H1 (cell line): ENCODE results near the gene ZNF385D. TPM values are rescaled to one million over a fixed set of nuclear protein-coding genes. Genes with fewer than 3 reads are reported as not detected.

Source experiments
- CTCF ChIA-PET: fragments of 300-600 bp; sonication (Branson Sonifier 250); formaldehyde crosslinking; loops from one replicate; lab custom pipeline; 2021; ENCODE audit not compliant: partially characterized antibody; lab: Charles Lee
- POLR2A ChIA-PET: fragments of 300-600 bp; sonication (Branson Sonifier 250); formaldehyde crosslinking; loops from one replicate; lab custom pipeline; 2021; ENCODE audit warnings: inconsistent platforms; ENCODE audit not compliant: partially characterized antibody; lab: Charles Lee
- DNase-seq, 2 experiments: peaks; one replicate each; pipeline versions ENCODE4 v3.0.0 to v3.0.0-alpha.2; 2010 to 2022; ENCODE audit warnings: low spot score in 2 of 2, low read depth in 1 of 2, mixed read lengths in 1 of 2
- FAIRE-seq: peaks from 2 replicates; lab custom pipeline; 2011; peaks lifted over from hg19 to GRCh38; lab: Jason Lieb, UNC
- H2AFZ ChIP-seq: 2 replicates; pipeline ENCODE4 v1.8.1; 2012; ENCODE audit warnings: low read length, inconsistent platforms
- H2AK5ac ChIP-seq: 2 replicates; pipeline ENCODE4 v1.6.1; 2013; ENCODE audit warnings: low read depth, low read length
- H2BK120ac ChIP-seq: replicated peaks from 2 replicates; pipeline ENCODE3; 2013; ENCODE audit warnings: low read depth, low read length, inconsistent platforms
- H2BK12ac ChIP-seq: 2 replicates; pipeline ENCODE4 v1.6.1; 2013; ENCODE audit warnings: low read depth, low read length
- H2BK15ac ChIP-seq: 2 replicates; pipeline ENCODE4 v1.6.1; 2013; ENCODE audit warnings: low read length
- H2BK20ac ChIP-seq: 2 replicates; pipeline ENCODE4 v1.6.1; 2013; ENCODE audit warnings: low read length
- H2BK5ac ChIP-seq: 2 replicates; pipeline ENCODE4 v1.6.1; 2013; ENCODE audit warnings: low read depth, low read length
- H3K14ac ChIP-seq: 2 replicates; pipeline ENCODE4 v1.6.1; 2013; ENCODE audit warnings: inconsistent platforms; ENCODE audit not compliant: insufficient read length
- H3K18ac ChIP-seq: 2 replicates; pipeline ENCODE4 v1.6.1; 2013; ENCODE audit warnings: low read length; ENCODE audit errors: extremely low read depth
- H3K23ac ChIP-seq: 2 replicates; pipeline ENCODE4 v1.6.1; 2013; ENCODE audit warnings: inconsistent platforms; ENCODE audit not compliant: insufficient read length
- H3K23me2 ChIP-seq: 2 replicates; pipeline ENCODE4 v1.6.1; 2013; ENCODE audit warnings: low read depth, low read length
- H3K27ac ChIP-seq: 2 replicates; pipeline ENCODE4 v1.6.1; 2011; ENCODE audit warnings: low read depth, low read length, inconsistent platforms
- H3K27me3 ChIP-seq, 4 experiments: replicated peaks in 1 of 4; 1 replicate in 1 of 4; 2 replicates in 3 of 4; pipeline versions ENCODE4 v1.6.1 to v1.8.1; 2011 to 2013; ENCODE audit warnings: low read length in 3 of 4, mild to moderate bottlenecking in 3 of 4, inconsistent platforms in 2 of 4, mixed read lengths in 2 of 4, moderate library complexity in 1 of 4; ENCODE audit not compliant: control insufficient read depth in 3 of 4, insufficient read depth in 3 of 4; ENCODE audit errors: extremely low read depth in 1 of 4
- H3K36me3 ChIP-seq, 4 experiments: 2 replicates each; pipeline versions ENCODE4 v1.6.1 to v1.8.1; 2011 to 2013; ENCODE audit warnings: mild to moderate bottlenecking in 4 of 4, low read length in 3 of 4, moderate library complexity in 2 of 4, control low read depth in 1 of 4, inconsistent platforms in 1 of 4; ENCODE audit not compliant: insufficient read depth in 4 of 4, control insufficient read depth in 2 of 4
- H3K4ac ChIP-seq: replicated peaks from 2 replicates; pipeline ENCODE3; 2013; ENCODE audit warnings: low read length, low read depth, mixed read lengths, inconsistent platforms; ENCODE audit not compliant: insufficient read length
- H3K4me1 ChIP-seq, 4 experiments: replicated peaks in 1 of 4; 1 replicate in 1 of 4; 2 replicates in 3 of 4; pipeline versions ENCODE4 v1.6.1 to v1.8.1; 2011 to 2013; ENCODE audit warnings: low read length in 3 of 4, inconsistent platforms in 2 of 4, mixed read lengths in 1 of 4; ENCODE audit not compliant: insufficient read depth in 4 of 4, control insufficient read depth in 3 of 4
- H3K4me2 ChIP-seq, 2 experiments: 2 replicates each; pipeline versions ENCODE4 v1.6.1 to v1.8.1; 2011 to 2013; ENCODE audit warnings: low read depth in 2 of 2, low read length in 2 of 2, control low read depth in 1 of 2, inconsistent platforms in 1 of 2, mild to moderate bottlenecking in 1 of 2; ENCODE audit not compliant: insufficient read depth in 1 of 2
- H3K4me3 ChIP-seq, 4 experiments: fragments of 200-600, 300-600 bp in 1 of 4; sonication (generic), shearing (Covaris generic), sonication (Bioruptor Twin) in 1 of 4; 2 replicates each; pipeline versions ENCODE4 v1.5.1 to v1.8.1; 2011 to 2016; ENCODE audit warnings: low read length in 4 of 4, low read depth in 3 of 4, control low read depth in 2 of 4, inconsistent platforms in 2 of 4, mild to moderate bottlenecking in 2 of 4, mixed read lengths in 1 of 4, moderate library complexity in 1 of 4; ENCODE audit not compliant: insufficient read depth in 2 of 4; ENCODE audit errors: extremely low read depth in 1 of 4
- H3K56ac ChIP-seq: replicated peaks from 2 replicates; pipeline ENCODE3; 2013; ENCODE audit warnings: low read depth, mild to moderate bottlenecking, mixed read lengths, low read length, inconsistent platforms; ENCODE audit not compliant: insufficient read length
- H3K79me1 ChIP-seq: 2 replicates; pipeline ENCODE4 v1.6.1; 2013; ENCODE audit warnings: low read depth, low read length, control low read depth
- H3K79me2 ChIP-seq, 2 experiments: 2 replicates each; pipeline versions ENCODE4 v1.6.1 to v1.8.1; 2012 to 2013; ENCODE audit warnings: low read length in 2 of 2, mild to moderate bottlenecking in 2 of 2, inconsistent platforms in 1 of 2; ENCODE audit not compliant: insufficient read depth in 2 of 2, control insufficient read depth in 1 of 2
- H3K9ac ChIP-seq, 4 experiments: replicated peaks in 1 of 4; 1 replicate in 1 of 4; 2 replicates in 3 of 4; pipeline versions ENCODE4 v1.6.1 to v1.8.1; 2011 to 2013; ENCODE audit warnings: low read depth in 3 of 4, low read length in 3 of 4, control low read depth in 2 of 4, mild to moderate bottlenecking in 2 of 4, moderate library complexity in 2 of 4, inconsistent platforms in 1 of 4; ENCODE audit errors: extremely low read depth in 1 of 4
- H3K9me3 ChIP-seq, 2 experiments: 2 replicates each; pipeline versions ENCODE4 v1.6.1 to v1.8.1; 2012 to 2013; ENCODE audit warnings: mild to moderate bottlenecking in 2 of 2, moderate library complexity in 2 of 2, control low read depth in 1 of 2, inconsistent platforms in 1 of 2, low read depth in 1 of 2, low read length in 1 of 2, mixed read lengths in 1 of 2; ENCODE audit not compliant: insufficient read depth in 2 of 2
- H4K20me1 ChIP-seq, 2 experiments: replicated peaks in 1 of 2; 2 replicates each; pipeline versions ENCODE3 to v1.8.1; 2011 to 2013; ENCODE audit warnings: inconsistent platforms in 2 of 2, low read length in 2 of 2, mild to moderate bottlenecking in 1 of 2; ENCODE audit not compliant: insufficient read depth in 2 of 2, control insufficient read depth in 1 of 2
- H4K5ac ChIP-seq: 2 replicates; pipeline ENCODE4 v1.6.1; 2013; ENCODE audit warnings: low read length, low read depth, mixed read lengths, inconsistent platforms; ENCODE audit not compliant: insufficient read length
- H4K8ac ChIP-seq: 2 replicates; pipeline ENCODE4 v1.8.0; 2013; ENCODE audit warnings: mild to moderate bottlenecking, moderate library complexity, low read length, inconsistent platforms; ENCODE audit not compliant: insufficient read depth; ENCODE audit errors: extremely low read depth
- H4K91ac ChIP-seq: replicated peaks from 2 replicates; pipeline ENCODE3; 2013; ENCODE audit warnings: low read length, mixed read lengths, inconsistent platforms; ENCODE audit not compliant: insufficient read length
- CBX5 ChIP-seq: fragments of 300-800, 300-1000 bp; sonication (generic); IDR thresholded peaks from 2 replicates; pipeline ENCODE4 v1.7.1; 2016; ENCODE audit warnings: antibody characterized with exemption, low read length, low read depth
- CHD2 ChIP-seq: IDR thresholded peaks from 2 replicates; pipeline ENCODE4 v1.6.1; 2012; ENCODE audit warnings: low read length, improper control_type of control experiment
- CREB1 ChIP-seq: IDR thresholded peaks from 2 replicates; pipeline ENCODE4 v1.6.1; 2012; ENCODE audit warnings: inconsistent platforms
- HDAC2 ChIP-seq, 2 experiments: fragments of 300-600 bp in 1 of 2; sonication (generic) in 1 of 2; IDR thresholded peaks; 2 replicates each; pipeline ENCODE4 v1.6.1; 2011 to 2012; ENCODE audit warnings: low read depth in 2 of 2, low read length in 2 of 2, mild to moderate bottlenecking in 2 of 2, moderate library complexity in 2 of 2, borderline replicate concordance in 1 of 2, inconsistent platforms in 1 of 2
- JUND ChIP-seq: IDR thresholded peaks from 2 replicates; pipeline ENCODE4 v1.6.1; 2011; ENCODE audit warnings: mild to moderate bottlenecking, improper control_type of control experiment, low read length
- KDM5A ChIP-seq: fragments of 200-600 bp; IDR thresholded peaks from 2 replicates; pipeline ENCODE4 v1.7.1; 2012; ENCODE audit warnings: mild to moderate bottlenecking, low read length, inconsistent platforms, mixed read lengths
- MAFK ChIP-seq: IDR thresholded peaks from 2 replicates; pipeline ENCODE4 v1.6.1; 2012; ENCODE audit warnings: low read depth, mild to moderate bottlenecking, improper control_type of control experiment, low read length
- PHF8 ChIP-seq: fragments of 200-600 bp; sonication (generic); conservative IDR thresholded peaks from 2 replicates; pipeline ENCODE4 v1.7.1; 2012; ENCODE audit warnings: low read depth, mild to moderate bottlenecking, inconsistent platforms, low read length, moderate library complexity
- POLR2A ChIP-seq, 2 experiments: IDR thresholded peaks; 1 replicate in 1 of 2; 2 replicates in 1 of 2; pipeline ENCODE4 v1.6.1; 2011; ENCODE audit warnings: low read depth in 2 of 2, low read length in 2 of 2, mild to moderate bottlenecking in 2 of 2; ENCODE audit errors: control extremely low read depth in 1 of 2
- POLR2AphosphoS5 ChIP-seq: IDR thresholded peaks from 2 replicates; pipeline ENCODE4 v1.6.1; 2011; ENCODE audit warnings: low read depth, low read length
- RAD21 ChIP-seq, 2 experiments: IDR thresholded peaks in 1 of 2; conservative IDR thresholded peaks in 1 of 2; 2 replicates each; pipeline ENCODE4 v1.6.1; 2011; ENCODE audit warnings: low read depth in 2 of 2, low read length in 2 of 2, improper control_type of control experiment in 1 of 2, inconsistent platforms in 1 of 2, mild to moderate bottlenecking in 1 of 2, moderate library complexity in 1 of 2
- SIX5 ChIP-seq: IDR thresholded peaks from 2 replicates; pipeline ENCODE4 v1.6.1; 2011; ENCODE audit warnings: mild to moderate bottlenecking, low read depth, low read length
- SP1 ChIP-seq: IDR thresholded peaks from 2 replicates; pipeline ENCODE4 v1.6.1; 2011; ENCODE audit warnings: low read depth, low read length
- SP2 ChIP-seq: IDR thresholded peaks from 2 replicates; pipeline ENCODE4 v1.6.1; 2012; ENCODE audit warnings: mild to moderate bottlenecking, low read length, inconsistent platforms
- SRF ChIP-seq: IDR thresholded peaks from 2 replicates; pipeline ENCODE4 v1.6.1; 2011; ENCODE audit warnings: mild to moderate bottlenecking, low read depth, low read length, moderate library complexity
- YY1 ChIP-seq: IDR thresholded peaks from 2 replicates; pipeline ENCODE4 v1.6.1; 2011; ENCODE audit warnings: low read depth, mild to moderate bottlenecking, low read length
- WGBS, 2 experiments: shearing (Covaris generic) in 1 of 2; methylation state at CpG; one replicate each; pipeline versions ENCODE4 v1.1.6 to v1.1.7; 2013 to 2015; ENCODE audit warnings: low lambda C conversion rate in 2 of 2, mixed read lengths in 2 of 2, inconsistent platforms in 1 of 2, low coverage in 1 of 2, missing lambda C conversion rate in 1 of 2; ENCODE audit not compliant: insufficient replicate concordance in 2 of 2, insufficient coverage in 1 of 2, insufficient read length in 1 of 2; ENCODE audit errors: extremely low coverage in 1 of 2, missing lambda C conversion rate in 1 of 2; 5-methylcytosine and 5-hydroxymethylcytosine counted together
- polyA plus RNA-seq, 7 experiments: library from polyadenylated mRNA; depleted of rRNA in 3 of 7; stranded (reverse) in 5 of 7; unstranded in 2 of 7; fragments of >200 nt in 5 of 7; fragments of 200-250 nt in 2 of 7; gene quantifications; 1 replicate in 5 of 7; 2 replicates in 1 of 7; 4 replicates in 1 of 7; pipeline versions ENCODE4 v1.2.1 to v1.2.3, GENCODE V29; 2011 to 2013; ENCODE audit warnings: missing spikeins in 2 of 7, mixed read lengths in 2 of 7
- total RNA-seq: library from RNA; stranded (reverse); fragmentation: NEBNext Ultra II Directional; extraction: Animal tissue kit (Norgen Biotek cat#: 25700); gene quantifications from 2 replicates; pipeline ENCODE4 v1.2.1, GENCODE V29; 2021

The ZNF385D gene
- total and polyA plus RNA-seq, 2 of the 8 experiments (the other 6 are each of a cell fraction or from before 2014, with no cell fraction given) = 5.9 to 10.8 TPM

DNA sequence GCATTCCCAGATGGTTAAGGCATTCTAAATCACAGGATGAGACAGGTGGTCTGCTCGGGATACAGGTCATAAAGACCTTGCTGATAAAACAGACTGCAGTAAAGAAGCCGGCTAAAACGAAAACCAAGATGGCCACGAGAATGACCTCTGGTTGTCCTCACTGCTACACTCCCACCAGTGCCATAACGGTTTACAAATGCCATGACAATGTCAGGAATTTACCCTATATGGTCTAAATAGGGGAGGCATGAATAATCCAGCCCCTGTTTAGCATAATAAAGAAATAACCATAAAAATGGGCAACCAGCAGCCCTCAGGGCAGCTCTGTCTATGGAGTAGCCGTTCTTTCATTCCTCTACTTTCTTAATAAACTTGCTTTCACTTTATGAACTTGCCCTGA, 151.1 kb downstream of the ZNF385D start:
- no peaks in the 10 kb centered on the region for H3K27me3 ChIP-seq
- no peak overlapping the region for H3K4me3 ChIP-seq
- no peak overlapping the region for H4K8ac ChIP-seq
- peak overlapping the region; percentile 77; the same call in 1 of the 2 replicates for H2AK5ac ChIP-seq
- no peak overlapping the region for H2BK12ac ChIP-seq
- H3K4me1 ChIP-seq = peaks cover 0 to 6% (median 0%) of the 10 kb centered on the region in 4 experiments; a peak in 1 of 7 replicates
- H2BK15ac ChIP-seq = no peak overlapping the region
- H2AFZ ChIP-seq = no peak overlapping the region
- H3K4me2 ChIP-seq = no peak overlapping the region
- DNase-seq (no peak), FAIRE-seq (no peak)
- no peak overlapping the region for H4K91ac ChIP-seq
- no peaks in the 10 kb centered on the region for H3K79me1 ChIP-seq
- H3K79me2 ChIP-seq = no peaks in the 10 kb centered on the region
- no peaks in the 10 kb centered on the region; the same call in 1 of the 2 replicates for H3K23me2 ChIP-seq
- H3K27ac ChIP-seq = no peak overlapping the region
- H4K20me1 ChIP-seq = no peaks in the 10 kb centered on the region
- no peak overlapping the region for H3K14ac ChIP-seq
- no peak overlapping the region for H3K18ac ChIP-seq
- no peak overlapping the region for H2BK20ac ChIP-seq
- no peaks in the 10 kb centered on the region; a peak in 1 of 8 replicates for H3K36me3 ChIP-seq
- H2BK120ac ChIP-seq = no peak overlapping the region
- H3K4ac ChIP-seq = no peak overlapping the region
- H3K9ac ChIP-seq = no peak overlapping the region
- CTCF ChIA-PET = interaction anchor here (0.7 kb wide), 1 partner anchor 1453 kb away, joined by 3 read pairs; no protein-coding TSS in a partner anchor
- no peak overlapping the region for H4K5ac ChIP-seq
- H3K9me3 ChIP-seq = no peaks in the 10 kb centered on the region
- 89% methylated on average over 6 of the region's 6 CpGs; no CpG with 5 or more reads in 1 of the 2 experiments for WGBS, 2 experiments
- peak overlapping the region; percentile 55; the same call in 1 of the 2 replicates for H2BK5ac ChIP-seq
- no peak overlapping the region for H3K56ac ChIP-seq
- POLR2A ChIA-PET = interaction anchor here (0.7 to 0.8 kb wide), 2 partner anchors 9 to 10 kb away, joined by 3 to 4 read pairs; no protein-coding TSS in a partner anchor
- no peak overlapping the region for H3K23ac ChIP-seq
- TF ChIP-seq SIX5 (no peak), SP2 (no peak), MAFK (no peak), YY1 (peak; percentile 46; the same call in 1 of the 2 replicates), CBX5 (no peak), CREB1 (no peak), POLR2AphosphoS5 (no peak), PHF8 (no peak), CHD2 (no peak), JUND (no peak), SRF (peak; percentile 59; the same call in 1 of the 2 replicates), KDM5A (no peak), RAD21 (IDR thresholded peaks at IDR 0.05 in 1 of 2, conservative IDR thresholded peaks at IDR 0.05 in 1 of 2; ENCODE audit: low read depth in 2 of 2, low read length in 2 of 2) (no peak), POLR2A (IDR thresholded peaks at IDR 0.05; ENCODE audit: control extremely low read depth in 1 of 2, low read depth in 2 of 2, low read length in 2 of 2) (no peak), HDAC2 (IDR thresholded peaks at IDR 0.05; ENCODE audit: borderline replicate concordance in 1 of 2, low read depth in 2 of 2, low read length in 2 of 2) (no peak), SP1 (no peak)
